NOMO-1 treated with dmso at 0.1 percent for 144 hours (cell line): Measurements from ENCODE around the gene CCP110.

Experiments
- DNase-seq: peaks from one replicate; lab custom pipeline; 2025; ENCODE audit not compliant: unreplicated experiment; lab: John Stamatoyannopoulos, UW

The CCP110 gene, protein sequence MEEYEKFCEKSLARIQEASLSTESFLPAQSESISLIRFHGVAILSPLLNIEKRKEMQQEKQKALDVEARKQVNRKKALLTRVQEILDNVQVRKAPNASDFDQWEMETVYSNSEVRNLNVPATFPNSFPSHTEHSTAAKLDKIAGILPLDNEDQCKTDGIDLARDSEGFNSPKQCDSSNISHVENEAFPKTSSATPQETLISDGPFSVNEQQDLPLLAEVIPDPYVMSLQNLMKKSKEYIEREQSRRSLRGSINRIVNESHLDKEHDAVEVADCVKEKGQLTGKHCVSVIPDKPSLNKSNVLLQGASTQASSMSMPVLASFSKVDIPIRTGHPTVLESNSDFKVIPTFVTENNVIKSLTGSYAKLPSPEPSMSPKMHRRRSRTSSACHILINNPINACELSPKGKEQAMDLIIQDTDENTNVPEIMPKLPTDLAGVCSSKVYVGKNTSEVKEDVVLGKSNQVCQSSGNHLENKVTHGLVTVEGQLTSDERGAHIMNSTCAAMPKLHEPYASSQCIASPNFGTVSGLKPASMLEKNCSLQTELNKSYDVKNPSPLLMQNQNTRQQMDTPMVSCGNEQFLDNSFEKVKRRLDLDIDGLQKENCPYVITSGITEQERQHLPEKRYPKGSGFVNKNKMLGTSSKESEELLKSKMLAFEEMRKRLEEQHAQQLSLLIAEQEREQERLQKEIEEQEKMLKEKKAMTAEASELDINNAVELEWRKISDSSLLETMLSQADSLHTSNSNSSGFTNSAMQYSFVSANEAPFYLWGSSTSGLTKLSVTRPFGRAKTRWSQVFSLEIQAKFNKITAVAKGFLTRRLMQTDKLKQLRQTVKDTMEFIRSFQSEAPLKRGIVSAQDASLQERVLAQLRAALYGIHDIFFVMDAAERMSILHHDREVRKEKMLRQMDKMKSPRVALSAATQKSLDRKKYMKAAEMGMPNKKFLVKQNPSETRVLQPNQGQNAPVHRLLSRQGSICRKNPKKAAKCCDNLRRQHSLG

DNA sequence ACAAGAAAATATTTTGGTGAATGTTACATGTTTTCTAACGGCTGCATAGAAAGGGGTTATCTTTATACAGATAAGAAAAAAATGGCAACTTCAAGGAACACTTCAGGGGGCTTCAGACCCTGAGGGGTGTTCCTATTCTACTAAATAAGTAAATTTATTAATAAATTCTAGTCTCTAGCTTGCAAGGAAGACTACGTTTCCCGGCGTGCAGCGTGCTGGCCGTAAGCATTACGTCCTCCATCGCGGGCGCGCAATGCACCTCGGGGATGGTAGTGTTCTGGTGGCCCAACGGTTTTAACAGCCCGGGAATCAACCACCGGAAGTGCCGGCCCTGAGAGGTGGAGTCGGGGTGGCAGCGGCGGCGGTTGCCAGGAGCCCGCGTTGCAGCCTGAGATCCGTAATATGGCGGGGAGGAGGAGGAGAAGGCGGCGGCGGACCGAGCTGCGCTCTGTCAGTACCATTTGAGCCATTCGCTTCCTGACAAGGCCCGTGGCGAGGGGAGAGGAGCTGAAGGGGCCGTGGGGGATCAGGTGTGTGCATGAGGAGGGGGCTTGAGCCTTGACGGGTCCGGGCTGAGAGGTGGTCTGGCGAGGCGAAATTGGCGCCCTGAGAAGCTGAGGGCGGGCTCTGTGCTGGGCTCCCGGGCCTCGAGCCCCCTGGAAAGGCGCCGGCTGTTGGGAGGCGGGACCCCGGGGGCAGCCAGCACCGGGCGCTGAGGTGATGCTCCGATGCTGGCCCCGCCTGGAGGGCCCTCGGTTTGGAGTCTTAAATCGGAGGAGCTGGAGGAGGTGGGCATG lies at the start of gene CCP110:
Gene CCP110, plus strand, starts transcription at position 384 of the 797 bp plus-strand sequence. CDS start 3,940 bp downstream, outside the sequence.
- DNase-seq = peak; percentile 96

DNA sequence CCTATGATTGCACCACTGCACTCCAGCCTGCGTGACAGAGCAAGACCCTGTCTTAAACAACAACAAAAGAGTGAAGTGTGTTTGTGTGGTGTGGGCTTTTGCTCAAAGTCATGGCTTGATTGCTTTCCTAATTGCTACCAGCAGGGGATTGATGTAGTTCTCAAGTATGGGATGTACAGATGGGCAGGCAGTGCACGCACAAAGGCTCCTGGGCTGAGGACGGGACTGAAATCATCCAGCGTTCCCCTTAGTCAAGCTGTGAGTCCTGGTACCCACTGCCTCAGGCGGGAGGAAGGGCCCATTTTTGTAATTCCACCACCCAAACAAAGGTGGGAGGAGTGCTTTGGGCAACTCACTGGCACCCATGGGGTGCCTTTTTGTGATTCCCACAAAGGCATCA lies 49.1 kb upstream of the CCP110 start:
- no peak for DNase-seq

DNA sequence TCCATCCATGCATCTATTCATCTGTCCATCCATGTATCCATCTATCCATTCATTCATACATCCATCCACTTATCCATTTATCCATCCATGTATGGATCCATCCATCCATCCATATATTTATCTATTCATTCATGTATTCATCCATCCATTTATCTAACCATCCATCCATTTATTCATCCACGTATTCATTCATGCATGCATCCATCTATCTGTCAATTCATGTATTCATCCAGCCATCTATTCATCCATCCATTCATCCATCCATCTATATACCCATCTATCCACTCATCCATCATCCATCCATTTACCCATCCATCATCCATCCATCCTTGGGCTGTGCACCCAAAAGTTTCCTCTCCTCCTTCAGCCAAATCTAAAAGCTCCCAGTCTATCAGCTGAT lies 45.2 kb upstream of the CCP110 start:
- DNase-seq = no peak

DNA sequence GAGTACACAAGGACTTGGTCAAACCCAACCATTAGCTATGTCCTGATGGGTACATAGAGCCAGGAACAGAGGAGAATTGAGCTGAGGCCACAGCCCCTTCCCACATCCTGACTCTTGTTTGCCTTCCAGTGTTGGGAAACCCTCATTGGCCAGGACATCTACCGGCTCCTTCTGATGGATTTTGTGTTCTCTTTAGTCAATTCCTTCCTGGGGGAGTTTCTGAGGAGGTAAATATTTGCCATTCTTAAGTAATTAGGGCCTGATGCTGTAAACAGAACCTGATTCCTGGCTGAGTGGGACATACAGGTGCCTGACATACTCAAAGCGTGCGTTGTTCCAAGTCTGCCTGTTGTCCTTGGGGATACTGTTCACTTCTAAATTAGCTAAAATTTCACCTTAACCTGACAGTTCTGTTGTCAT lies 44.4 kb upstream of the CCP110 start:
- DNase-seq = no peak

DNA sequence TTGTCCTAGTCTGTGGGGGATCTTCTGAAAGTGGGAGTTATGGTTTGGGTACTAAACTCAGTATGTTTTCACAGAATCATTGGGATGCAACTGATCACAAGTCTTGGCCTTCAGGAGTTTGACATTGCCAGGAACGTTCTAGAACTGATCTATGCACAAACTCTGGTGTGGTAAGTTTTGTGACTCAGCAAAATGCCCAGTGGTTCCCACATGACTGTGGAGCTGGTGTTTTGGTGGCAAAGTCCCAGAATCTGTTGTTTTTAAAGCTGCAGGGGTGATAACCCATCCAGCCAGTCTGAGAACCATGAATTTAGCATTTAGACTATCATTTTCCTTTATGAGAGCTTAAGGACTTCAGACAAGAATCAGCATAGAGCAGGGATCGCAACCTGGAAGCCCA lies 42.4 kb upstream of the CCP110 start:
- DNase-seq = no peak

DNA sequence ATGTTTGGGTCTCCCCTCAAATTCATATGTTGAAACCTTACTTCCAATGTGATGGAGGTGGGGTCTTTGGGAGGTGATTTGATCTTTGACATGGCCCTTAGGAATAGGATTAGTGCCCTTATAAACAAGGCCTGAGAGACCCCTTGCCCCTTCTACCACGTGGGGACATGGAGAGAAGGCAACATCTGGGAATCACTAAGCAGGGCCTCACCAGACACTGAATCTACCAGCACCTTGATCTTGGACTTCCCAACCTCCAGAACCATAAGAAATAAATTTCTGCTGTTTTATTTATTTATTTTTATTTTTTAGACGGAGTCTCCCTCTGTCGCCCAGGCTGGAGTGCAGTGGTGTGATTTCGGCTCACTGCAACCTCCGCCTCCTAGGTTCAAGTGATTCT lies 42.0 kb upstream of the CCP110 start:
- no peak for DNase-seq

DNA sequence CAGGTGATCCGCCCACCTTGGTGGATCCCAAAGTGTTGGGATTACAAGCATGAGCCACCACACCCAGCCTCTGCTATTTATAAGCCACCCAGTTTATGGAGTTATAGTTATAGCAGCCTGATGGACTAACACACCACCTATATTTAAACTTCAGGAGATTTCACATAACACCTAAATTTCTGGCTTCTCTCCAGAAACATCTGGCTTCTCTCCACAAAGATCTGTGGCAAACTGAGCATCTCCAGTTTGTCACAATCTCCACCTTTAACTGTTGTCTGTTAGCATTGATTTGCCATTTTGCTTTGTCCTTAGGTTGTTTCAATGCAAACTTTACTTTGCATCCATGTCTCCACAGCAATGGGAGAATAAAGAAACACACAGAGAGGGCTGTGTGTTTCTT lies 41.5 kb upstream of the CCP110 start:
- no peak for DNase-seq

DNA sequence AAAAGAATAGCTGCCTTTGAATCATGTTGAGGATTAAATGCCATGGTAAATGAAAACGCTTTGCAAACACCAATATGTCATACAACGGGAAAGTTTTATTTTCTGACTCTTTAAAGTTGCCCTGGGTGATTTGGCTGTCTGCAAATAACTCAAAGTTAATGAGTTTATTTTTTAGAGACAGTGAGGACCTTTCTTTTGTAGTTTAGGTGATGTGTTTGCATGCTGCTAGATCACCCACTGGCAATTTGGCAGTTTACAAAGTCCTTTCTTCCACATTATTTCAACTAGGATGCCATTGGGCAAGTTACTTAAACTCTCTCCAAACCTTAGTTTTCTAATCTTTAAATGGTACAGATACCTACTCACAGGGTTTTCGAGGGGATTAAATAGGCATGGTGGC lies 39.6 kb upstream of the CCP110 start:
- DNase-seq = no peak

DNA sequence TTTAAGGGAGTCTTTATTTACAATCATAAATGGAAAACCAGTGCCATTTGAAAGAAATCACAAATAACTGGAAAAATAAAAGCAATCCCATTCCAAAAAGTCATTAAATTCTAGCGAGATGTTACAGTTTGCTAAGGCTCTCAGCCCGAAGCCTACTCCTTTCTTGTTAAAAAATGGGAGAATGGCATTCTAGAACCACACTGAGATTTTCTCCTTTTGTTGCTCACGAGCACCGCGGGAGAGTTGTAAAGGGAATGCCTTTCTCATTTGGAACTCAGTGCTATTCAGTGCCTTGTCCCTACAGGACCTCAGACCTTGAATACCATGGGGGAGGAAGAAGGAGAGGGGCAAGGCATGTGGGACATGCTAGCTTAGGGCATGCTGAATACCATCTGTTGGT lies 38.1 kb upstream of the CCP110 start:
- no peak for DNase-seq

DNA sequence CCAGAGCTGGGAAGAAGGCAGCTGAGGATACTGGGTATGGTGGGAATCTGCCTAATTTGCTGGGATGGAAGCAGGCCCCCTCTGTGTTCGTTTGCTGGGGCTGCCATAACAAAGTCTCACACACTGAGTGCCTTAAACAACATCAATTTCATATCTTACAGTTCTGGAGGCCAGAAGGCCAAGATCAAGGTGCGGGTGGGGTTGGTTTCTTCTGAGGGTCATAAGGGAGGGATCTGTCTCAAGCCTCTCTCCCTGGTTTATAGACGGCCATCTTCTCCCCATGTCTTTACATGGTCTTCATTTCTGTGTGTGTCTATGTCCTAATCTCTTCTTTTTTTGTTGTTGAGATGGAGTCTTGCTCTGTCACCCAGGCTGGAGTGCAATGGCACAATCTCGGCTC lies 37.7 kb upstream of the CCP110 start:
- no peak for DNase-seq

DNA sequence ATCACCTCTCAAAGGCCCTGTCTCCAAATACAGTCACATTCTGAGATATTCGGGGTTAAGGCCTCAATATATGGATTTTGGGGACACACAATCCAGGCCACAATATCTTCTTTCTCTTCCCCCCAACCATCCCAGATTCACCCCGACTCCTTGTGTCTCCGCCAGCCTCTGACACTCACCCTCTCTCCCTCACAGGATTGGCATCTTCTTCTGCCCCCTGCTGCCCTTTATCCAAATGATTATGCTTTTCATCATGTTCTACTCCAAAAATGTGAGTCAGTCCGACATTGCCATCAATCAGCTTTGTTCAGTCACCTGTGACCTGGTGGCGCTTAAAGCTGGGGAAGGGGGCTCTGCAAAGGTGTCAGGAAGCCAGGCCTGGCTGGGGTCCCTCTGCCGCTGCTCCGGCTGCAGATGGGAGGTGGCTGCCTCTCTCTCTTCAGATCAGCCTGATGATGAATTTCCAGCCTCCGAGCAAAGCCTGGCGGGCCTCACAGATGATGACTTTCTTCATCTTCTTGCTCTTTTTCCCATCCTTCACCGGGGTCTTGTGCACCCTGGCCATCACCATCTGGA lies 36.9 kb upstream of the CCP110 start:
- DNase-seq = no peak

DNA sequence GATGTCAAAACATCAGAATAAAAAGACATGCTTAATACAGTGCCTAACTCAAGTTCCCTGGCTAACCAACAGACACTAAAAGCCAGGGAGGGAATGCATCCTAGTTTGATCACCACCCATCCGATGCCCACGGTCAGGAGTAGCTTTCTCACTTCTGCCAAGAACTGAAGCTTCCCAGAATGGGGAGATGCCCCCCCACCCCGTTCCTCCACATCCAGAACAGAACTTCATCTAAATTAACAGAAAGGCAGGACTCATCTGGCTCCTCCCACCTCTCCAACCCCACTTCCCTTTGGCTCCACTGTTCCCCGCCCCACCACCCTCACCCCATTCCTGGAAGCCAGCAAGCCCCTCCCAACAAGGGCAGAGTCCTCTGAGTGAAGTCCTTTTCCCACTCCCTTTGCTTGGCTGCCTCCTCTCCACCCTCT lies 35.5 kb upstream of the CCP110 start:
- DNase-seq = no peak

DNA sequence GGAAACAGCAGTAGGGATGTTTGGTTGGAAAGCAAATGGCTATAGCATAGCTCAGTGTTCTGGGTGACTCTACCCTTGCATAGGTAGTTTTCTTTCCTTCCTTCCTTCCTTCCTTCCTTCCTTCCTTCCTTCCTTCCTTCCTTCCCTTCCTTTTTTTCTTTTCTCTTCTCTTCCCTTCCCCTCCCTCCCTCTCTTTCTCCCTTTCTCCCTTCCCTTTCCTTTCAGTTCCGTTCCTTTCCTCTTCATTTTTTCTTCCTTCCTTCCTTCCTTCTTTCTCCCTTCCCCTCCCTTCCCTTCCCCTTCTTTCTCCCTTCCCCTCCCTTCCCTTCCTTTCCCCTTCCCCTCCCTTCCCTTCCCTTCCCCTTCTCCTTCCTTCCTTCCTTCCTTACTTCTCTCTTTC lies 33.1 kb upstream of the CCP110 start:
- no peak for DNase-seq

DNA sequence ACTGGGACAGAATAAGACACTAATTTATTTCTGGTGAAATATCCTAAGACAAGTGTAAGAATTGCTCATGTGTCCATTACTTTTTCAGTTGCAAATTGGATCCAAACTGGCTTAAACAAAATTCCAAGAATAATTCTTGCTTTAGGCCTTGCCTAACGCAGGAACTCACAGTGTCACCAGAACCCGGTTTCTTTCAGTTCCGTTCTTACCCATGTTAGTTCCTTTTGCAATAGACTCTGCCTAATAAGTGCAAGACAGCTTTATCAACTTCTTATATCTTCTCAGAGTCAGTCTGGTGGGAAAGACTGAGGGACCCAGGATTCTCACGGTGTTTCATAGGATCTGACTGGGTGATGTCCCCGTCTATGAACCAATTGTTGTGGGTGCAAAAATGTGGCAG lies 26.6 kb upstream of the CCP110 start:
- peak; percentile 34 for DNase-seq

DNA sequence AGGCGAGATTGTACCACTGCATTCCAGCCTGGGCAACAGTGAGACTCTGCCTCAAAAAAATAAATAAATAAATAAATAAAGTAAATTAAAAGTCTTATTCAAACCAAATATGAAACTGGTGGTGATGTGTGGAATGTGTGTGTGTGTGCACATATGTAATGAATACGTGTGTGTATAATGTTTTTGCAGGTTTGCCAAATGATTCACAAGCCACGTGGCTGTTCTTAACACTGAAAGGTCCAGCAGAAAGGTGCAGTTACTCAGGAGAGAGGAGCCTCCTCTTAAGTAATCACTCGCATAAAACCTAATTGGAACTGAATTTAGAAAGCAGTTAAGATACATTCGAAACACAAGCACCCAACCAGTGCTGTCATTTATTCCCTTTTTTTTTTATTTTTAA lies 24.7 kb upstream of the CCP110 start:
- no peak for DNase-seq

DNA sequence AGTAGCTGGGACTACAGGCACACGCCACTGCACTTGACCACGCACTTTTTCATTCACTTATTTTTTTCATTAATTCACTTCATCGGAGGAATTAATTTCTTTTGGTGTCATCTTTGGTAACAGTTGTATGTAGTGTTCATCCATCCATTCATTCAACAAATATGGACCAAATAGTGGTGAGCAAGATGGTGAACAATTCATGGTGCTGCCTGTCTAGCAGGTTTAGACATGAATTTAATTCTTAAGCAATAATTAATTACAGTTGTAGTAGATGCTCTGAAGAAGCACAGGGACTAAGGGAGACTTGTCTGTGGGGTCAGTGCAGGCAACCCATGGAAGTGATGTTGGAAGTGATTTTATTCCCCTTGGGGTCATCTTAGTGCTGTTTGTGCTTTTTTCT lies 24.3 kb upstream of the CCP110 start:
- DNase-seq = no peak

DNA sequence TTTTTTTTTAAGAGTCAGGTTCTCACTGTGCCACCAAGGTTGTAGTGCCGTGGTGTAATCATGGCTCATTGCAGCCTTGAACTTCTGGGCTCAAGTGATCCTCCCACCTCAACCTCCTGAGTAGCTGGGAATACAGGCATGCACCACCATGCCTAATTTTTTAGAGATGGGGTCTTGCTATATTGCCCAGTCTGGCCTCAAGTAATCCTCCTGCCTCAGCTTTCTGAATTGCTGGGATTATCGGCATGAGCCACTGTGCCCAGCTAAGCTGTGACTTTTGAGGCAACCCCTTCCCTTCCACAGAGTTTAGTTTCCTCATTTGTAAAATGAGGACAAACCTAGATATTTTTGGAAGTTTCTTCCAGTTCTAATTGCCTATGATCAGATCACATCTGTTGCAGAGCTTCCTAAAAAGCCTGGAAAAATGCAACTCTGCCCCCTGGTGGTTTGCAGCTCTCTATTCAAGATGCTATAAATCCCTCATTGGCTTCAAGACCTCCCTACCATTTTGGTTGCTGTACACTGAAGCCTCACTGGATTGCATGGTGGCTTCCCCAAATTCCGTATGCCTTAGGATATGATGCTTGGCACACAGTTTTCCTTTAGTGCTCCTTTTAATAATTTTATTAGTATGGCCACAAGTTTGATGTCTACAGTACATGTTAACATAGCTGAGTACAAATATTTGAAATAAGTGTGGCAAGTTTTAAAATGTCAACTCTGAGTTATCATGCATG lies 21.2 kb upstream of the CCP110 start:
- peak; percentile 7 for DNase-seq

DNA sequence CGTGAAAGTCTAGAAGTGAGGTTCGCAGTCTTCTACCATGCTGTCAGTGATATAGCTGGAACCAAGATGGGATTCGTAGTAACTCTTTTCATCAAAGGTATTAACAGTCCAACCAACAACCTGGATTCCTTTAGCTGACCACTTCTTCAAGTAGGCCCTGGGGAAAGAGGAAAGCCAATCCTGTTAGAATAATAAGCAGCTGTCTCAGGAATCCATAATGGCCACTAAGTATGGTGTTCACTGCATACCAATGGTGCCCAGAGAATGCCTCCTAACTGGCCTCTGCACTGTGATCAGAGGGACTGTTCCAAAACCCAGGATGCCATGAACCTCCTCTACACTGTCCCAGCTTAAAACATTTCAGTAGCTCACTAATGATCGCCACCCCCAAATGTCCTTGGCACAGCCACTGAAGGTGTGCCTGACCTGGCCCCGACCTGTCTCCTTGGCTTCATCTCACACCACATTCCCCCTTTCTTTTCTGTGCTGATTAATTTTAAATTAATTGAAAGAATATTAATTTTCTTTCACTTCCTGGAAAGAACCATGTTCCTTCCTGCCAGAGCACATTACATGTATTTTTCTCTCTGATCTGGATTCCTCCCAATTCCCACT lies 20.2 kb upstream of the CCP110 start:
- no peak for DNase-seq

DNA sequence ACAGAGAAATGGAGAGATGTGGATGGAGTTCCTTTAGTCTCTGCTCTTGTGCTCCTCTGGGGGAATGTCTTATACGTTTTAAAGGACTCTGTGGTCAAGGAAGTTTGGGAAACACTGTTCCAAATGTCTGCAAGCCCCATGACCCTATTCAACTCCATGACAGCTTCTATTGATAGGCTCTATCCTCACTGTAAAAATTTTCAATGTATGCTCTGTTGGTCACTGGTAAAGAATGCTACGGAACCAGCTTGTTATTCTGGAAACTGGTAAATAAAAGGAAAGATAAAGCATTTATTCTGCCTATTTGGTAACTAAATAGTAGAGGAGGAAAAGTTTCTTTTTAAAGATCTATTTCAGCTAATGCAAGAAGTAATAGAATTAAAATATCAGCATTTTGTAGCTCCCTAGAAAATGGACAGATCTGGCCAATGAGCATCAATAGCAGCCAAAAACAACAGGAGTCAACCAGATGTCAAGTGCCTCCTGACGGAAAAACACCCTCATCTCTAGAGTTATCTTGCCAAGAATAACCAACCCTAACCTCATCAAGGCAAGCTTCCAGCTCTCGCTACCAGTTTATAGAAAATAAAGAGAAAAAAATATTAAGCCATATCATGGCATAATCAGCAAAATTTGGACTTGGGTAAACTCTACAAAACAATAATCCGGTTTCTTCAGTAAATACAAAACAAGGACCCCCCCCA lies 18.0 kb upstream of the CCP110 start:
- no peak for DNase-seq
